DND-41 (cell line): Measurements from ENCODE around the gene SMCO3.

ENCODE experiments used
- CTCF ChIP-seq: IDR thresholded peaks from 2 replicates; pipeline ENCODE4 v1.5.1; 2012; ENCODE audit warnings: borderline replicate concordance, low read length, moderate library complexity, mild to moderate bottlenecking; ENCODE audit not compliant: poor library complexity, severe bottlenecking; ENCODE audit errors: extremely low read depth
- EZH2 ChIP-seq: IDR thresholded peaks from 3 replicates; pipeline ENCODE4 v1.6.1; 2012; ENCODE audit warnings: borderline replicate concordance, low read depth, mild to moderate bottlenecking, moderate library complexity, low read length, inconsistent platforms; ENCODE audit not compliant: severe bottlenecking

- TF ChIP-seq CTCF (no peak), EZH2 (no peak)
Measured at GRCh38 chr12:14853961-14854360, 40.0 kb upstream of the SMCO3 start.
